Measurements from ENCODE around the gene TECTA. TPM values are rescaled to one million over a fixed set of nuclear protein-coding genes. Genes with fewer than 3 reads are reported as not detected.

Gene TECTA
- total RNA-seq, 1 donor from 2014 or later: 0.67 TPM

DNA sequence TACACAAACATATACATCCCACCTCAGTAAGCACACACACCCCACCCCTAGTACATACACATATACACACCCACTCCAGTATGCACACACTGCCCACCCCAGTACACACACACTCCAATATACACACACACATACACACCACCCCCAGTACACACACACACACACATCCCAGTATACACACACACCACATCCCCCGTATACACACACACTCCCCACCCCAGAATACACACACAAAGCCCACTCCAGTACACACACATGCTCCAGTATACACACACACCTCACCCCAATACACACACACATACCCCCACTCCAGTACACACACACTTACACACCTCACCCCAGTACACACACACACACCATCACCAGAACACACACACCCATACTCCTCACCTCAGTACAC, 7.4 kb downstream of the TECTA start:
- DNase-seq (ENCODE audit: low read depth): no peak
- TF ChIP-seq, protein P1, sequence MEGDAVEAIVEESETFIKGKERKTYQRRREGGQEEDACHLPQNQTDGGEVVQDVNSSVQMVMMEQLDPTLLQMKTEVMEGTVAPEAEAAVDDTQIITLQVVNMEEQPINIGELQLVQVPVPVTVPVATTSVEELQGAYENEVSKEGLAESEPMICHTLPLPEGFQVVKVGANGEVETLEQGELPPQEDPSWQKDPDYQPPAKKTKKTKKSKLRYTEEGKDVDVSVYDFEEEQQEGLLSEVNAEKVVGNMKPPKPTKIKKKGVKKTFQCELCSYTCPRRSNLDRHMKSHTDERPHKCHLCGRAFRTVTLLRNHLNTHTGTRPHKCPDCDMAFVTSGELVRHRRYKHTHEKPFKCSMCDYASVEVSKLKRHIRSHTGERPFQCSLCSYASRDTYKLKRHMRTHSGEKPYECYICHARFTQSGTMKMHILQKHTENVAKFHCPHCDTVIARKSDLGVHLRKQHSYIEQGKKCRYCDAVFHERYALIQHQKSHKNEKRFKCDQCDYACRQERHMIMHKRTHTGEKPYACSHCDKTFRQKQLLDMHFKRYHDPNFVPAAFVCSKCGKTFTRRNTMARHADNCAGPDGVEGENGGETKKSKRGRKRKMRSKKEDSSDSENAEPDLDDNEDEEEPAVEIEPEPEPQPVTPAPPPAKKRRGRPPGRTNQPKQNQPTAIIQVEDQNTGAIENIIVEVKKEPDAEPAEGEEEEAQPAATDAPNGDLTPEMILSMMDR (IDR thresholded peaks at IDR 0.05; ENCODE audit: insufficient read depth, low read length, poor library complexity, severe bottlenecking): no peak
- Histone ChIP-seq H3K36me3 (ENCODE audit: control insufficient read depth, insufficient read depth, low read length) (no peaks in the 10 kb centered on the region), H3K27me3 (ENCODE audit: control insufficient read depth, insufficient read depth, low read length) (no peaks in the 10 kb centered on the region), H3K4me3 (ENCODE audit: low read depth, low read length) (no peak overlapping the region)

DNA sequence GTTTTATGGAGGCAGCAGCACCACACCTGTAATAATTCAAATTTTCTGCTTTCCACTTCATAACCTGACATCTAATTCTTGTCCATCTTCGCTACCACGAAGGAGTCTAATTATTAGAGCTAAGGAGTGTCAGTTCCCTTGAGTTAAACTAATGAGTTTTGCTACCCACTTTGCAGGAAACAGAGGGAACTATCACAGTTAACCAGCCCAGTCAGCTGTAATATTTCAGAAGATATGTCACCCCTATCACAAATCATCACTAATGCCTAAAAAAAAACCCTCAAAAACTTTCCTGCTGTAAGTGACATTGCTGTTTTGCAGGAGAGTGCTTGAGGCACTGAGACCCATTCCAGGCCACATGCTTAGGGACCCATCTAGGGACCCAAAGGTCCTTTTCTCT, 8.4 kb downstream of the TECTA start:
- Histone ChIP-seq H3K4me3 (ENCODE audit: low read depth, low read length) (no peak overlapping the region), H3K36me3 (ENCODE audit: control insufficient read depth, insufficient read depth, low read length) (no peaks in the 10 kb centered on the region), H3K27me3 (ENCODE audit: control insufficient read depth, insufficient read depth, low read length) (no peaks in the 10 kb centered on the region)
- DNase-seq (ENCODE audit: low read depth): no peak
- TF ChIP-seq, protein P1 (IDR thresholded peaks at IDR 0.05; ENCODE audit: insufficient read depth, low read length, poor library complexity, severe bottlenecking): no peak

DNA sequence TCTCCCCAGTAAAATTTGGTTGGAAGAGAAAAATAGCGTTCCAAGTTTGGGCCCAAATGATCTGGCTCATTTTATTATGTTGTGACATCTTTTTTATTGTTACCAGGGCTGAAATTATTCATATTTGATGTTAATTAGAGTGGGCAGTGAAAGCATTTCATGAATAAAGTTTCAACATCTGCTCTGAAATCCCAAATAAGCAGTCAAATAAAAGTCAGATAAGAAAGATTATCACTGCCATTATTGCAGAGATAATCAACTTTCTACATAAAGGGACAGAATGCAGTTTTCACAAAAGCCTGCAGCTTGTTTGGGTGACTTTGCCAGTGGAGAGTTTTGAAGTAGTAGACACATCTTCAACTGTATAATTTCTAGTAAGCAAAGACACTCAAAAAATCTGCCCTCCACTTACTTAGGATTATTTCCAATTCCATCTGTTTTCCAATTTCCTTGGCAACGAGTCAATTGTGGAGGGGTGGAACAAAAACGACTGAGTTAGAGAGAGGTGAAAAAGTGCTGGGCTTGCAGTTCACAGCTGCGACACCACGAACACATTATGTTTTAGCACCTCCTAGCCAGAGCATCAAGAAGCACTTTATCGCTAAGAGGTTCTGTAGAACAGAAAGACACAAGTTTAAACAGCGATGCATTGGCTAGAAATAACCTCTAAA, 9.0 kb downstream of the TECTA start:
- H3K27me3 ChIP-seq (ENCODE audit: control insufficient read depth, insufficient read depth, low read length): no peaks in the 10 kb centered on the region
- H3K4me3 ChIP-seq (ENCODE audit: low read depth, low read length): no peak overlapping the region
- TF ChIP-seq, protein P1 (IDR thresholded peaks at IDR 0.05; ENCODE audit: insufficient read depth, low read length, poor library complexity, severe bottlenecking): no peak
- no peak for DNase-seq (ENCODE audit: low read depth)
- no peaks in the 10 kb centered on the region for H3K36me3 ChIP-seq (ENCODE audit: control insufficient read depth, insufficient read depth, low read length)

DNA sequence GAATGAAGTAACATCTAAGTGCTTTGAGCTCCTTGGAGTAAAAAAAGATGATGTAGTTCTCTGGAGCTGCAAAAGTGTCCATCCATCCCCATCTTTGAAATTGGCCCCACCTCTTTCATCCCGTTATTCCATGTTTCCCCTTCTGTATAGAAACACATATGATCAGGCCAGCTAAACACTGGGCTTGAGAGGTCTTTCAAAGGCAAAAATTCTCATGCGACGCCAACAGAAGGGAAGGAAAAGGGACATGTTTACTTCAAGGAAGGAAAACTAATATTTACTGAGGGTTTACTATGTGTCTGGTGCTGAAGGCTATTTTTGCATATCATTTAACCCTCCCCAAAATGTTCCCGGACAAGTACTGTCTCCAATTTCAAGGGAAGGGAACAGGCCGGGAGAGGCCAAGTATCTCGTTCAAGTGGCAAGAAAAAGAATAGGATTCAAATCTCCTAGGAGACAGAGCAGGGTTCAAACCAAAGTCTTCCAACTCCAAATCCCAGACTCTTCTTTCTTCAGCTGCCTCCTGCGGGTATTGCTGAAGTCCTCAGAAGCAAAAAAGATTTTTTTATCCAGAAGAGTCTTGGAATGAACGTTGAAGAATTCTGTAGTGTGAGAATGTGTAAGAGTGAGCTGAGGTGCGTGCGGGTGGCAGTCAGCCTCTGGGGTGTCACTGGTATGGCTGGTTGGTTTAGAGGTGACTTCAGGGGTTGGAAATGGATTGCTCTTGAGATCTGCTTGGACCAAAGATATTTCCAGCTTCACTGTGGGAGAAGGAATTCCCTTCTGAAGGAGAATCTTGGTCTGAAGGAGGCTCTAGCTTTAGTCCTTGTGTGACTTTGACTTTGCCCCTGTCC, 10.1 kb downstream of the TECTA start:
- Histone ChIP-seq H3K4me3 (ENCODE audit: low read depth, low read length) (no peak overlapping the region), H3K36me3 (ENCODE audit: control insufficient read depth, insufficient read depth, low read length) (no peaks in the 10 kb centered on the region), H3K27me3 (ENCODE audit: control insufficient read depth, insufficient read depth, low read length) (no peaks in the 10 kb centered on the region)
- TF ChIP-seq, protein P1 (IDR thresholded peaks at IDR 0.05; ENCODE audit: insufficient read depth, low read length, poor library complexity, severe bottlenecking): no peak
- DNase-seq (ENCODE audit: low read depth): no peak

DNA sequence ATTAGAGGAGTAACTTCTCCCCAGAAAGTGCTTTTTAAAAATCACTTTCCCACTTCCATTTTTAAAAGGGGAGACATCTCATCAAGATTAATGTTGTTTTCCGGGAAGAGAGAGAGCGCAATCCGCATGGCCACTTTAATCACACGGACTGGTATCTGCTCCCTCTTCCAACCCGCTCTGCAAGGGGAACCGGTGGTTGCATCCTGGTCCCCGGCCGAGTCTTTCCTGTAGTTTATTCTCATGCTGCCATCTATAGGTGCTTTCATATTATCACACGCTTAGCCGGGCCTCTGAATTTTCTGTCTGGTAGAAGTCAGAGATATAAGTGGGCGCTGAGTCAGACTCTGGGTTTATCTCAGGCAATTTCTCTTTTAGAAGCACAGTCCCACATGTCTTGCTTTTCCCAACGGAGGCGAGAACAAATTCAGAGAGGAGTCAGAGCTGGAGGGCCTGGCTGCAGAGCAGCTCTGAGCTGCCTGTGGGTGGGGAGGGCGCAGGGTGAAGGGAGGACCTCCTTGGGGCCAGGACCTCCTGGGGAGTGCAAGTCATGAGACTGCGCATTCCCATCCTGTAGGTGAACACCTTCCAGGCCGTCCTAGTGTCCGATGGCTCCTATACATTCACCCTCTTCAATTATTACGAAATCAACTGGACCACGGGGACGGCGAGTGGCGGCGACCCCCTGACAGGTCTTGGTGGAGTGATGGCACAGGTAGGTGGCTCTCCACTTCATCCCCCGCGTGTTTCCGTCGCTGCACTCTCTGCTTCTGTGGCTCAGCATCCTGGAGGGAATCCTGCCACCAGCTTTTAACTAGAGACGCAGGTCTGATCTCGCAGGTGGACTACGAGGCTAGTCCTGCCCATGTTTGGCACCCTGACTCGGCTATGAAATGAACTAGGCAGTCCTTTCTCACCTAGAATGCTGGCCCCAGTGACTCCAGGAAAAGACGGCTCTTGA, 11.7 kb downstream of the TECTA start:
- no peak overlapping the region for H3K4me3 ChIP-seq (ENCODE audit: low read depth, low read length)
- no peaks in the 10 kb centered on the region for H3K36me3 ChIP-seq (ENCODE audit: control insufficient read depth, insufficient read depth, low read length)
- TF ChIP-seq, protein P1 (IDR thresholded peaks at IDR 0.05; ENCODE audit: insufficient read depth, low read length, poor library complexity, severe bottlenecking): peak; percentile 53
- DNase-seq (ENCODE audit: low read depth): no peak
- no peaks in the 10 kb centered on the region for H3K27me3 ChIP-seq (ENCODE audit: control insufficient read depth, insufficient read depth, low read length)
